GM12878 (cell line): ENCODE data around the gene ZNF662.

Experiments used
- NBN ChIP-seq: fragments of 450-650 bp; IDR thresholded peaks from 2 replicates; pipeline ENCODE4 v1.6.1; 2016
- TF ChIP-seq, protein P1 (sequence below), 3 experiments: IDR thresholded peaks in 2 of 3; conservative IDR thresholded peaks in 1 of 3; 2 replicates each; pipeline ENCODE4 v1.5.1; 2011; ENCODE audit warnings: low read depth in 3 of 3, low read length in 3 of 3, mild to moderate bottlenecking in 3 of 3, control low read depth in 2 of 3, moderate library complexity in 2 of 3, inconsistent platforms in 1 of 3, mixed read lengths in 1 of 3; ENCODE audit not compliant: control insufficient read depth in 2 of 3, insufficient read depth in 1 of 3; ENCODE audit errors: extremely low read depth in 1 of 3

DNA sequence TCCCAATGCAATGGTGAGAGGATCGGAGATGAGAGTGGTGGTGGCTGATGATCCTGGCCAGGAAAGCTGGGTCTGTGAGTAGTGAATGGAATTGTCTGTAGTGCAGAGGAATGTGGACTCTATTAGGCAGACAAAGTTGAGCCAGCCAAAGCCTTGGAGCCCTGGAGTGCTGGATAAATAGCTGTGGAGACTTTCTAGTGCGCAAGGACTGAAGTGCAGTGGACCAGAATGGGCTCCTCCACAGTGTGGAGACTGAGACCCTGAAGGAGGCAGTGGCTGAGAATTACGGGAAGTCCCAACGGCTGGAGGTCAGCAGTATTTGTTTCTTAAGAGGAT is 874 bp downstream of the ZNF662 start:
- TF ChIP-seq, protein P1, sequence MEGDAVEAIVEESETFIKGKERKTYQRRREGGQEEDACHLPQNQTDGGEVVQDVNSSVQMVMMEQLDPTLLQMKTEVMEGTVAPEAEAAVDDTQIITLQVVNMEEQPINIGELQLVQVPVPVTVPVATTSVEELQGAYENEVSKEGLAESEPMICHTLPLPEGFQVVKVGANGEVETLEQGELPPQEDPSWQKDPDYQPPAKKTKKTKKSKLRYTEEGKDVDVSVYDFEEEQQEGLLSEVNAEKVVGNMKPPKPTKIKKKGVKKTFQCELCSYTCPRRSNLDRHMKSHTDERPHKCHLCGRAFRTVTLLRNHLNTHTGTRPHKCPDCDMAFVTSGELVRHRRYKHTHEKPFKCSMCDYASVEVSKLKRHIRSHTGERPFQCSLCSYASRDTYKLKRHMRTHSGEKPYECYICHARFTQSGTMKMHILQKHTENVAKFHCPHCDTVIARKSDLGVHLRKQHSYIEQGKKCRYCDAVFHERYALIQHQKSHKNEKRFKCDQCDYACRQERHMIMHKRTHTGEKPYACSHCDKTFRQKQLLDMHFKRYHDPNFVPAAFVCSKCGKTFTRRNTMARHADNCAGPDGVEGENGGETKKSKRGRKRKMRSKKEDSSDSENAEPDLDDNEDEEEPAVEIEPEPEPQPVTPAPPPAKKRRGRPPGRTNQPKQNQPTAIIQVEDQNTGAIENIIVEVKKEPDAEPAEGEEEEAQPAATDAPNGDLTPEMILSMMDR (IDR thresholded peaks at IDR 0.05 in 2 of 3, conservative IDR thresholded peaks at IDR 0.05 in 1 of 3; ENCODE audit: control insufficient read depth in 2 of 3, extremely low read depth in 1 of 3, insufficient read depth in 1 of 3, low read depth in 3 of 3, low read length in 3 of 3) = no peak
- no peak for TF ChIP-seq NBN
